HepG2 (cell line): Measurements from ENCODE around the gene EPHA2. TPM values are rescaled to one million over a fixed set of nuclear protein-coding genes. Genes with fewer than 3 reads are reported as not detected.

Experiments used
- ATF5 ChIP-seq: sonication (generic); formaldehyde crosslinking; IDR thresholded peaks from 2 replicates; pipeline ENCODE4 v1.4.0; 2020; ENCODE audit warnings: mild to moderate bottlenecking, low read depth, missing genetic modification reagents
- CCDC6 ChIP-seq: sonication (generic); formaldehyde crosslinking; IDR thresholded peaks from 2 replicates; pipeline ENCODE4 v1.8.1; 2022; ENCODE audit warnings: mild to moderate bottlenecking, missing genetic modification reagents, moderate library complexity
- CREBL2 ChIP-seq: sonication (generic); formaldehyde crosslinking; IDR thresholded peaks from 2 replicates; pipeline ENCODE4 v1.8.1; 2023; ENCODE audit warnings: missing genetic modification reagents, mild to moderate bottlenecking, borderline replicate concordance
- HIVEP1 ChIP-seq: sonication (generic); formaldehyde crosslinking; IDR thresholded peaks from 2 replicates; pipeline ENCODE4 v1.4.0; 2020; ENCODE audit warnings: mild to moderate bottlenecking, missing genetic modification reagents
- IKZF5 ChIP-seq: IDR thresholded peaks from 2 replicates; pipeline ENCODE4 v1.6.1; 2018; ENCODE audit warnings: missing genetic modification reagents, mild to moderate bottlenecking, missing compliant biosample characterization
- MTF2 ChIP-seq: sonication (generic); formaldehyde crosslinking; IDR thresholded peaks from 2 replicates; pipeline ENCODE4 v1.5.0; 2020; ENCODE audit warnings: missing genetic modification reagents, borderline replicate concordance
- PATZ1 ChIP-seq: sonication (generic); formaldehyde crosslinking; IDR thresholded peaks from 2 replicates; pipeline ENCODE4 v1.4.0; 2020; ENCODE audit warnings: missing genetic modification reagents
- SETDB1 ChIP-seq: sonication (generic); formaldehyde crosslinking; IDR thresholded peaks from 2 replicates; pipeline ENCODE4 v1.5.1; 2020; ENCODE audit warnings: missing genetic modification reagents, mild to moderate bottlenecking, borderline replicate concordance
- SP4 ChIP-seq: sonication (generic); formaldehyde crosslinking; IDR thresholded peaks from 2 replicates; pipeline ENCODE4 v1.8.1; 2023; ENCODE audit warnings: mild to moderate bottlenecking, missing genetic modification reagents
- TEAD3 ChIP-seq: optimal IDR thresholded peaks from 2 replicates; pipeline ENCODE3; 2016; ENCODE audit warnings: borderline replicate concordance
- ZFX ChIP-seq: sonication (generic); formaldehyde crosslinking; IDR thresholded peaks from 2 replicates; pipeline ENCODE4 v1.4.0; 2020; ENCODE audit warnings: mild to moderate bottlenecking, low read depth, missing genetic modification reagents, moderate library complexity
- ZNF142 ChIP-seq: sonication (generic); formaldehyde crosslinking; IDR thresholded peaks from 2 replicates; pipeline ENCODE4 v1.4.0; 2020; ENCODE audit warnings: missing genetic modification reagents
- ZNF704 ChIP-seq: sonication (generic); formaldehyde crosslinking; IDR thresholded peaks from 2 replicates; pipeline ENCODE4 v1.8.1; 2023; ENCODE audit warnings: mild to moderate bottlenecking, inconsistent platforms, moderate library complexity, missing genetic modification reagents, borderline replicate concordance
- ZNF761 ChIP-seq: sonication (generic); formaldehyde crosslinking; conservative IDR thresholded peaks from 2 replicates; pipeline ENCODE4 v1.4.0; 2020; ENCODE audit warnings: mild to moderate bottlenecking, missing genetic modification reagents
- polyA plus RNA-seq, 8 experiments: library from polyadenylated mRNA; depleted of rRNA in 3 of 8; stranded (reverse) in 7 of 8; unstranded in 1 of 8; fragments of >200 nt; fragmentation: Illumina TruSeq in 4 of 8; extraction: Trizol in 4 of 8; gene quantifications; 2 replicates each; pipeline versions ENCODE4 v1.2.1 to v1.2.3, GENCODE V29; 2011 to 2016; ENCODE audit warnings: low read depth in 4 of 8, missing spikeins in 1 of 8, mixed read lengths in 1 of 8; ENCODE audit not compliant: insufficient read depth in 1 of 8
- total RNA-seq, 5 experiments: library from RNA; depleted of rRNA; stranded (reverse); fragments of >200 nt; fragmentation: Illumina TruSeq; extraction: Trizol; gene quantifications; 2 replicates each; pipeline ENCODE4 v1.2.3, GENCODE V29; 2016; ENCODE audit warnings: low read depth in 1 of 5

Gene EPHA2
- total and polyA plus RNA-seq, 2 of the 13 experiments (the other 11 are each of a cell fraction or from before 2014, with no cell fraction given), result 33.6 to 53.6 TPM

- TF ChIP-seq SETDB1 (CRISPR knock-in tag) (no peak), MTF2 (CRISPR knock-in tag) (no peak), PATZ1 (CRISPR knock-in tag) (peak; percentile 74), HIVEP1 (CRISPR knock-in tag) (no peak; the same call in 1 of the 2 replicates), ATF5 (CRISPR knock-in tag) (no peak), SP4 (CRISPR knock-in tag) (no peak), CREBL2 (no peak), ZNF761 (no peak), CCDC6 (CRISPR knock-in tag) (0 out of 2 replicates have a peak, but pooled peaks have one; percentile 35), IKZF5 (peak; percentile 44; the same call in 1 of the 2 replicates), TEAD3 (CRISPR knock-in tag) (peak; percentile 42), ZNF142 (CRISPR knock-in tag) (peak; percentile 22; the same call in 1 of the 2 replicates), ZFX (CRISPR knock-in tag) (peak; percentile 51), ZNF704 (no peak)
These were observed 8.6 kb upstream of the EPHA2 start (continued) for GRCh38 chr1:16164213-16165072.
